ENCODE data around the gene LDB1. TPM values are rescaled to one million over a fixed set of nuclear protein-coding genes. Genes with fewer than 3 reads are reported as not detected.

The LDB1 gene
- total and polyA plus RNA-seq, 4 donors = 28.6 to 81.6 (median 39.3) TPM

- 93 to 94% methylated on average over 18 of the region's 18 CpGs for WGBS, 2 donors
- TF ChIP-seq CTCF (IDR thresholded peaks at IDR 0.05; ENCODE audit: control extremely low read depth, extremely low read depth) = no peak
- Histone ChIP-seq H3K27ac (ENCODE audit: low read depth in 1 of 2, low read length in 1 of 2) (no peak overlapping the region), H3K9me3 (ENCODE audit: control insufficient read depth in 4 of 4, insufficient read depth in 3 of 4, low read length in 3 of 4) (no peaks in the 10 kb centered on the region), H3K27me3 (ENCODE audit: control insufficient read depth in 3 of 3, insufficient read depth in 3 of 3, low read length in 2 of 3) (no peaks in the 10 kb centered on the region), H3K36me3 (ENCODE audit: control insufficient read depth in 4 of 4, insufficient read depth in 4 of 4, low read length in 4 of 4) (peaks cover 0 to 15% (median 7%) of the 10 kb centered on the region in 4 donors), H3K4me3 (no peak overlapping the region), H3K4me1 (ENCODE audit: control insufficient read depth in 5 of 5, insufficient read depth in 5 of 5, low read length in 5 of 5) (peaks cover 2 to 25% (median 7%) of the 10 kb centered on the region in 5 donors), H3K9ac (ENCODE audit: insufficient read depth in 1 of 2, low read length in 2 of 2) (no peak overlapping the region)
- DNase-seq = no peak
- ATAC-seq (ENCODE audit: insufficient read depth, low FRiP score) = no peak
Observed at GRCh38 chr10:102067091-102067916, 52.9 kb downstream of the LDB1 start.

DNA sequence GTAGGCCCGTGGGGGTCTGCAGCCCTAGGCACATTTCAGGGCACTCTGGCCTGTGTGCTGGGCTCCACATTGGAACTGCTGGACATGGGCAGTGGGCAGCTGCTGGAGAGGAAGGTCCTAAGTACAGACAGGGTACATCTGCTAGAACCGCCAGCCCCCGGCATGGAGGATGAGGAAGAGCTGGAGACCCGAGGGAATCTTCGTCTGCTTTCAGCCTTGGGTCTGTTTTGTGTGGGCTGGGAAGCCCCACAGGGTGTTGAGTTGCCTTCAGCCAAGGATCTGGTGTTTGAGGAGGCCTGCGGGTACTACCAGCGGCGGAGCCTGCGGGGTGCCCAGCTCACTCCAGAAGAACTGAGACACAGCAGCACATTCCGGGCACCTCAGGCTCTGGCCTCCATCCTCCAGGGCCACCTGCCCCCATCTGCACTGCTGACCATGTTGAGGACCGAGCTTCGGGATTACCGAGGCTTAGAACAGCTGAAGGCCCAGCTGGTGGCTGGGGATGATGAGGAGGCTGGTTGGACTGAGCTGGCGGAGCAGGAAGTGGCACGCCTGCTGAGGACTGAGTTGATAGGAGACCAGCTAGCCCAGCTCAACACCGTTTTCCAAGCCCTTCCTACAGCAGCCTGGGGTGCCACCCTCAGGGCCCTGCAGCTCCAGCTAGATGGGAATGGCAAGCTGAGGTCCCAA is 53.6 kb downstream of the LDB1 start:
- ATAC-seq (ENCODE audit: insufficient read depth, low FRiP score) = no peak
- Histone ChIP-seq H3K9ac (ENCODE audit: insufficient read depth in 1 of 2, low read length in 2 of 2) (no peak overlapping the region), H3K36me3 (ENCODE audit: control insufficient read depth in 4 of 4, insufficient read depth in 4 of 4, low read length in 4 of 4) (peaks cover 0 to 15% (median 7%) of the 10 kb centered on the region in 4 donors), H3K27ac (ENCODE audit: low read depth in 1 of 2, low read length in 1 of 2) (peak overlapping the region in 1 of 2 donors; percentile 97), H3K4me1 (ENCODE audit: control insufficient read depth in 5 of 5, insufficient read depth in 5 of 5, low read length in 5 of 5) (peaks cover 2 to 25% (median 7%) of the 10 kb centered on the region in 5 donors), H3K4me3 (peak overlapping the region; percentile 92), H3K27me3 (ENCODE audit: control insufficient read depth in 3 of 3, insufficient read depth in 3 of 3, low read length in 2 of 3) (no peaks in the 10 kb centered on the region), H3K9me3 (ENCODE audit: control insufficient read depth in 4 of 4, insufficient read depth in 3 of 4, low read length in 3 of 4) (no peaks in the 10 kb centered on the region)
- no peak for TF ChIP-seq CTCF (IDR thresholded peaks at IDR 0.05; ENCODE audit: control extremely low read depth, extremely low read depth)
- 84 to 85% methylated on average over 16 of the region's 16 CpGs for WGBS, 2 donors
- no peak for DNase-seq

GRCh38 chr10:102065561-102066398 is 54.4 kb downstream of the LDB1 start:
- H3K27ac ChIP-seq (ENCODE audit: low read depth in 1 of 2, low read length in 1 of 2) = peak overlapping the region; percentile 92 to 97
- H3K9ac ChIP-seq (ENCODE audit: insufficient read depth in 1 of 2, low read length in 2 of 2) = peak overlapping the region in 1 of 2 donors; percentile 49
- no peaks in the 10 kb centered on the region for H3K9me3 ChIP-seq (ENCODE audit: control insufficient read depth in 4 of 4, insufficient read depth in 3 of 4, low read length in 3 of 4)
- peak overlapping the region; percentile 92 for H3K4me3 ChIP-seq
- WGBS, 2 donors = 6 to 8% methylated on average over 58 to 63 of the region's 63 CpGs
- H3K27me3 ChIP-seq (ENCODE audit: control insufficient read depth in 3 of 3, insufficient read depth in 3 of 3, low read length in 2 of 3) = no peaks in the 10 kb centered on the region
- DNase-seq = peak in 2 of 3 donors; percentile 27 to 38
- ATAC-seq (ENCODE audit: insufficient read depth, low FRiP score) = peak; percentile 49
- no peak for TF ChIP-seq CTCF (IDR thresholded peaks at IDR 0.05; ENCODE audit: control extremely low read depth, extremely low read depth)
- peaks cover 2 to 25% (median 7%) of the 10 kb centered on the region in 5 donors for H3K4me1 ChIP-seq (ENCODE audit: control insufficient read depth in 5 of 5, insufficient read depth in 5 of 5, low read length in 5 of 5)
- H3K36me3 ChIP-seq (ENCODE audit: control insufficient read depth in 4 of 4, insufficient read depth in 4 of 4, low read length in 4 of 4) = peaks cover 0 to 15% (median 7%) of the 10 kb centered on the region in 4 donors

Data from lung (tissue), 12 donors.